Skeletal muscle tissue (tissue), 4 donors: ENCODE data around the gene PHTF2. TPM values are rescaled to one million over a fixed set of nuclear protein-coding genes. Genes with fewer than 3 reads are reported as not detected.
"Not testable (repeated sequence)": the region's sequence is repeated elsewhere in the genome, so short reads cannot be mapped to it uniquely, and the experiment has no call there.

Experiments used
- H3K27ac ChIP-seq: one replicate; pipeline ENCODE4 v1.7.0; 2013; ENCODE audit warnings: mild to moderate bottlenecking, low read depth, low read length, inconsistent platforms
- H3K27me3 ChIP-seq, 3 donors: one replicate each; pipeline ENCODE4 v1.7.0; 2013; ENCODE audit warnings: low read length in 3 of 3; ENCODE audit not compliant: control insufficient read depth in 3 of 3, insufficient read depth in 3 of 3
- H3K36me3 ChIP-seq, 3 donors: one replicate each; pipeline ENCODE4 v1.7.0; 2013; ENCODE audit warnings: low read length in 3 of 3; ENCODE audit not compliant: control insufficient read depth in 3 of 3, insufficient read depth in 3 of 3
- H3K4me1 ChIP-seq, 3 donors: one replicate each; pipeline ENCODE4 v1.7.0; 2013; ENCODE audit warnings: low read length in 3 of 3, mild to moderate bottlenecking in 3 of 3; ENCODE audit not compliant: control insufficient read depth in 3 of 3, insufficient read depth in 3 of 3
- H3K4me3 ChIP-seq, 3 donors: one replicate each; pipeline ENCODE4 v1.7.0; 2013; ENCODE audit warnings: low read length in 3 of 3
- H3K9ac ChIP-seq, 3 donors: one replicate each; pipeline ENCODE4 v1.7.0; 2013; ENCODE audit warnings: low read length in 3 of 3, mild to moderate bottlenecking in 3 of 3, moderate library complexity in 2 of 3, low read depth in 1 of 3
- H3K9me3 ChIP-seq, 3 donors: one replicate each; pipeline ENCODE4 v1.7.0; 2013; ENCODE audit warnings: low read length in 3 of 3; ENCODE audit not compliant: control insufficient read depth in 3 of 3
- total RNA-seq: library from RNA; depleted of rRNA; stranded (reverse); fragments of >200 nt; gene quantifications from one replicate; pipeline ENCODE4 v1.2.3, GENCODE V29; 2014
- donor health status: Osteomylitis.

PHTF2 gene
- total RNA-seq, 1 donor from 2014 or later = 14.6 TPM

- no peak overlapping the region for H3K4me3 ChIP-seq
- H3K36me3 ChIP-seq = no peaks in the 10 kb centered on the region
- H3K9me3 ChIP-seq = no peaks in the 10 kb centered on the region
- no peak overlapping the region for H3K9ac ChIP-seq
- peaks cover 0 to 3% (median 3%) of the 10 kb centered on the region in 3 donors for H3K4me1 ChIP-seq
- peak overlapping the region; percentile 59 for H3K27ac ChIP-seq
- no peaks in the 10 kb centered on the region for H3K27me3 ChIP-seq
These were observed 186.8 kb downstream of the PHTF2 start for GRCh38 chr7:77985232-77985973.

GRCh38 chr7:77985974-77986339, 187.4 kb downstream of the PHTF2 start:
- no peaks in the 10 kb centered on the region for H3K9me3 ChIP-seq
- H3K27ac ChIP-seq = peak overlapping the region; percentile 59
- no peak overlapping the region for H3K9ac ChIP-seq
- no peaks in the 10 kb centered on the region for H3K27me3 ChIP-seq
- H3K36me3 ChIP-seq = no peaks in the 10 kb centered on the region
- H3K4me3 ChIP-seq = no peak overlapping the region
- peaks cover 0 to 3% (median 3%) of the 10 kb centered on the region in 3 donors for H3K4me1 ChIP-seq

- no peak overlapping the region for H3K4me3 ChIP-seq
- H3K9ac ChIP-seq = no peak overlapping the region
- no peaks in the 10 kb centered on the region for H3K9me3 ChIP-seq
- no peaks in the 10 kb centered on the region for H3K36me3 ChIP-seq
- peaks cover 0 to 3% (median 3%) of the 10 kb centered on the region in 3 donors for H3K4me1 ChIP-seq
- H3K27ac ChIP-seq = no peak overlapping the region
- H3K27me3 ChIP-seq = no peaks in the 10 kb centered on the region
These were observed 191.5 kb downstream of the PHTF2 start for GRCh38 chr7:77989981-77990566.

- Histone ChIP-seq H3K36me3 (no peaks in the 10 kb centered on the region), H3K9me3 (no peaks in the 10 kb centered on the region), H3K9ac (no peak overlapping the region), H3K4me3 (no peak overlapping the region), H3K4me1 (no peaks in the 10 kb centered on the region), H3K27me3 (no peaks in the 10 kb centered on the region), H3K27ac (no peak overlapping the region)
These were observed 193.1 kb downstream of the PHTF2 start for GRCh38 chr7:77991656-77992055.

- Histone ChIP-seq H3K9me3 (no peaks in the 10 kb centered on the region), H3K27me3 (no peaks in the 10 kb centered on the region), H3K27ac (no peak overlapping the region), H3K9ac (no peak overlapping the region), H3K4me1 (no peaks in the 10 kb centered on the region), H3K4me3 (no peak overlapping the region), H3K36me3 (no peaks in the 10 kb centered on the region)
These were observed 195.3 kb downstream of the PHTF2 start for GRCh38 chr7:77993838-77994237.

- no peaks in the 10 kb centered on the region for H3K36me3 ChIP-seq
- no peaks in the 10 kb centered on the region for H3K27me3 ChIP-seq
- H3K4me1 ChIP-seq = no peaks in the 10 kb centered on the region
- no peak overlapping the region for H3K27ac ChIP-seq
- H3K9ac ChIP-seq = no peak overlapping the region
- H3K4me3 ChIP-seq = no peak overlapping the region
- H3K9me3 ChIP-seq = no peaks in the 10 kb centered on the region
These were observed 197.1 kb downstream of the PHTF2 start for GRCh38 chr7:77995717-77996116.

GRCh38 chr7:77999168-77999567, 200.6 kb downstream of the PHTF2 start:
- H3K9me3 ChIP-seq, H3K9ac ChIP-seq, H3K4me1 ChIP-seq, H3K27ac ChIP-seq, H3K4me3 ChIP-seq, H3K36me3 ChIP-seq, H3K27me3 ChIP-seq: not testable (repeated sequence)

GRCh38 chr7:78002021-78002420, 203.4 kb downstream of the PHTF2 start:
- H3K36me3 ChIP-seq = no peaks in the 10 kb centered on the region
- no peak overlapping the region for H3K4me3 ChIP-seq
- H3K27ac ChIP-seq = no peak overlapping the region
- H3K4me1 ChIP-seq = no peaks in the 10 kb centered on the region
- no peak overlapping the region for H3K9ac ChIP-seq
- H3K9me3 ChIP-seq = no peaks in the 10 kb centered on the region
- H3K27me3 ChIP-seq = no peaks in the 10 kb centered on the region

GRCh38 chr7:78002715-78003114, 204.1 kb downstream of the PHTF2 start:
- Histone ChIP-seq H3K9ac (no peak overlapping the region), H3K27me3 (no peaks in the 10 kb centered on the region), H3K36me3 (no peaks in the 10 kb centered on the region), H3K4me3 (no peak overlapping the region), H3K4me1 (no peaks in the 10 kb centered on the region), H3K9me3 (no peaks in the 10 kb centered on the region), H3K27ac (no peak overlapping the region)

GRCh38 chr7:78006063-78006755, 207.6 kb downstream of the PHTF2 start:
- H3K36me3 ChIP-seq = no peaks in the 10 kb centered on the region
- H3K9ac ChIP-seq = no peak overlapping the region
- no peaks in the 10 kb centered on the region for H3K4me1 ChIP-seq
- no peaks in the 10 kb centered on the region for H3K9me3 ChIP-seq
- H3K27ac ChIP-seq = no peak overlapping the region
- H3K4me3 ChIP-seq = no peak overlapping the region
- no peaks in the 10 kb centered on the region for H3K27me3 ChIP-seq
